NCI-H446 (cell line): ENCODE results near the gene SPPL2A.
"Not testable (repeated sequence)": the region's sequence is repeated elsewhere in the genome, so short reads cannot be mapped to it uniquely, and the experiment has no call there.

Experiments used
- DNase-seq, 2 experiments: peaks; one replicate each; lab custom pipeline; 2025; lab: John Stamatoyannopoulos, UW

SPPL2A gene

DNA sequence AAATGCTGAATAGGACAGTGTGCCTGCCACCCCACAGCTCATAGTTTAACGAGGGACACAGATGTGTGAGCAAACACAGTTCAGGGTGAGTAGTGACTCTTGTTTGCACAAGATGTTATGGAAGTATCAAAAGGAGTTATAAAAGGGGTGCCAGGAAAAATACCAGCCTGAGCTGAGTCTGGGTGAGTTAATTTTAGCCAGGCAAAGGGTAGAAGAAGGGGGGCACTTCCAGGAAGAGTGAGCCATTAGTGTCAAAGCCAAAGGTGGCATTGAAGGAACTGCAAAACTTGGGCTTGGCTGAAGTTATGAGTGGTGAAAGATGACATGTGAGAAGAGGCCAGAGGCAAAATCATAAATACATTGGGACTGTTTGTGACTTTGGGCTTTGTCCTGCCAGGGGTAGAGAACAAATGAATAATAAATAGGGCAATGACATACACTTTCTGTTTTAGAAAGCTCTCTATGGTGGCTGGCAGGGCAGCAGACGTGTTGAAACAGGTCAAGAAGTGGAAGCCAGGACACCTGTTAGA lies 1.9 kb upstream of the SPPL2A start:
- no peak for DNase-seq

DNA sequence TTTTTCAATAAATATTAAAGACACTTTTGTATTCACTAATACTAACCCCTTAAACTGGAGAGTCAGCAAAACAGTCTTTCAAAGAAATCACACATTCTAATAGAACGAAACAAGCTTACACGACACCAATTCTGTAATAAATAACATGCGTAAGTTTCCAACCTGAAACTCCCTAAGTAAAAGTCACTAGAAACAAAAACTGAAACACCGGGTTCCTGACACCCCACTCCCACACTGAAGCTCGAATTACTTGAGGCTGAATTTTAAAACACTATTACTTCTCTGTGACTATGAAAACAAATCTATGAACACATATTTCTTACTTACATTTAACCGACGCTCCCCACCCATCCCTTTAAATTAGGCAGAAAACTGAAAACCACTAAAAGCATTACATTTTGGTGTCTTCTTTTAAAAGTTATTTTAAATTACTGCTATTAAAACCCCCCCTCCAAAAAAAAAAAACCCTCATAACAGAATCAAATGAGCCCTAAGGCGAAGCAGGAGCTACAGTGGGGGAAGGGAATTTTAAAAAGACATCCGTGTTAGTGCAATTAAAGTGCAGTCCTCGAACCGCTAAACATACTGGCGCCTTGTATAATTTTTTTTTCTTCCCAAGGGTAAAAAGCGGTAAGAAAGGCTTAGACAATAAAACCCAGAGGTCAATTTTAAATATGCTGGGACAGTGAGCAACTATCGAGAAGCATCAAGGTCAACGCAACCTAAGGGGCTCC lies 878 bp downstream of the SPPL2A start:
- DNase-seq: peak in 1 of 2 experiments; percentile 25

DNA sequence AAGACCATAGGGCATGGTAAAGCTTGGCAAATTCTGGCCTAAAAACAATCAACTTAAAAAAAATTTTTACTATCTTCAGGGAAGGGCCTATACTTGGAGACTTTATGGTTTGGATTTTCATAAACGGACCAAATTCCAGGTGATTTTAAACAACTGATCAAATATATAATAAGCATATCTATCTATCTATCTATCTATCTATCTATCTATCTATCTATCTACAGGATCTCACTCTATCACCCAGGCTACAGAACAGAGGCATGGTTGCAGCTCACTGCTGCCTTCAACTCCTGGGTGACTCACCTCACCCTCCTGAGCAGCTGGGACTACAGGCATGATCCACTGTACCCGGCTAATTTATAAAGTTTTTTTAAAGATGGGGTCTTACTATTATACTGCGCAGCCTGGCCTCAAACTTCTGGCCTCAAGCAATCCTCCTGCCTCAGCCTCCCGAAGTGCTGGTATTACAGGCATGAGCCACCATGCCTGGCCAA lies 6.7 kb downstream of the SPPL2A start:
- no peak for DNase-seq

DNA sequence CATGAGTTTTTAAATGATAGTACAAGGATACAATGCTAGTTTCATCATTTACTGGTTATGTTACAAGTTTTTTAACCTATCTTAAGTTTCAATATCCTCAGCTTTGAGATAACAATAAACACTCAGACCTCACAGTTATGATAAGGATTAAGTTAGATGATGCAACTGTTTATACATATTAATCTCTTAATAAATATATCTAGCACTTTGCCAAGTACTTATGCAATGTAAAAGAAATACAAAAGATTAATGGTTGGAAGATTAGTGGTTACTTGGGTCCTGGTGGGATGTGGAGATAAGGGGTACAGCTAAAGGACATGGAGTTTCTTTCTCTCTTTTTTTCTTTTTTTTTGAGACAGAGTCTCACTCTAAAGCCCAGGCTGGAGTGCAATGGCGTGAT lies 12.0 kb downstream of the SPPL2A start:
- no peak for DNase-seq

DNA sequence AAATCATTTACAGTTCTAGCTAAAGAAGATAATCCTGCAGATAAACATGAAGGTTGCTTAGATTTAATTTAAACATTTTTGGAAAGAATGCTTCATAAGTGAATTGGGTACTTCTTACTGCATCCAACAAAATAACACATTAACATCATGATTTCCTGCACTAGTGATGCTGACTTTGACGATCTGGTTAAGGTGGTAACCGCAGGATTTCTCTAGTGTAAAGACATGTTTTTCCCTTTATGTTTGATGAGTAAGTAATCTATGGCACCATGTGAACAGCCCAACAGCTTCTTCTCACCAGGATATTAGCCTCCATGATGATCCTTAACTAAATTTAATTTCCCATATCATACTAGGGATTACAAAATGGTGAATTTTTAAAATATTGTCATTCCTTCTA lies 14.1 kb downstream of the SPPL2A start:
- DNase-seq: no peak

DNA sequence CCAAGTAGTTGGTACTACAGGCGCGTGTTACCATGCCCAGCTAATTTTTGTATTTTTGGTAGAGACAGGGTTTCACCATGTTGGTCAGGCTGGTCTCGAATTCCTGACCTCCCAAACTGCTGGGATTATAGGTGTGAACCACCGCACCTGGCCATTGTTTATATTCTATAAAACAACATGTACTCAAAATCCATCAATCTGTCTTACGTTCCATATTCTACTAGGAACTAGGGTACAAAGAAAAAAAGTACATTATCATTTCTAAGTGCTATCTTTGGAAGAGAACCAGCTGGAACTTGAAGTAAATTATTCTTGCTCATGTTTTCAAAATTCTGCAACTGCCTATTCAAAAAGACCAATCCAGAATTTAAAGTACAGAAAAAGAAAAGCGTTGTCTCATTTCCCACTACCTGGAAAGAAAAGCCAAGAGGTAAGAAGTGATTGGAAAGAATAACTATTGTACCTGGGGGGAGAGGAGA lies 15.2 kb downstream of the SPPL2A start:
- no peak for DNase-seq

DNA sequence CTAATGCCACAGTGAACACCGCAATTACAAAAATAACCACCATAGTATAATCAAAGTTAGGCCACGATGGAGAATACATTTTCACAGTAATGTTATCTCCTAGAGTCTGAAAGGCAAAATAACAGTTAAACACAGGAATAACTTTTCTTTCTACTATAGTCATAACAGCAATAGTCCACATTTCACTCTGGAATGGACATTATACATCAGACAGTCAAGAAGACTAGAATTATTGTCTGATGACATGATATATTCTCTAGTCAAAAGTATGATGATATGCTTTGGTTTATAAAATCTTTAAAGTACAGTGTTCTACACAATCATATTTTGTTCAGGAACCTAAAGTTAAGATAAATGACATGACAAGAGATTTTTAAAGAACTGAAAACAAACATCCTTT lies 18.0 kb downstream of the SPPL2A start:
- no peak for DNase-seq

DNA sequence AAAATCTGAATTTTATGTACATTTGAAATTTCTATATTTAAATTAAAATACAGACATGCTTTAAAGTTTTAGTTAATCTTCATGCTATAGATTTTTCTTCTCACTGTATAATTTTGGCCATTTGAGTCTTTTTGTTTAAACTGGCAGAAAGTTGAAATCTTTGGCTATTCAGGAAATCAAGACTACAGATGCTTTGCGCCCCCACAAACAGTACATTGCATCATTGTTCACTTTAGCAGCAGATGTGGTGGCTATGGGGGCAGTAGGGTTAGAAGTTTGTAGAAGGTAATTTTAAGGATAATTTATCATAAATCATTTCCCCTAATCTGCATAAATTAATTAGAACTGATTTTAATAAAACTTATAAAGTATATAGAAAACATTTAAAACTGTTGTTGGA lies 20.9 kb downstream of the SPPL2A start:
- DNase-seq: no peak

DNA sequence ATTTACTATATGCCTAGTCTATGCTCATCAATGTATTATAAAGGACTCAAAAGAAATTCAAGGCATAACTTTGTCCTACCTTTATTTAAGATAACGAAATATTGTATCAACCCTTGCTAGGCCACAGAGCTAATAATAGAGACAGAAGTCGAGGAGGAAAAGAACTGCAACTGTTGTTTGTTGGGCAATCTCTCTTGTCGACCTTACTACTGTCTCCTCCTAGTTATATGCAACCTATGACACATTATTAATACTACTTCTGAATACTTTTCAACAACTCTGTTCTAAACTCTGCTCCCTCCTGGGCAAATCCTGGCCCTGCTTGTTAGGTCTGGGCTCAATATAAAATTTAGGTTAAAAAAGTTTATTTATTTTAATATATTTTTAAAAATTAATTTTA lies 24.6 kb downstream of the SPPL2A start:
- DNase-seq: no peak

DNA sequence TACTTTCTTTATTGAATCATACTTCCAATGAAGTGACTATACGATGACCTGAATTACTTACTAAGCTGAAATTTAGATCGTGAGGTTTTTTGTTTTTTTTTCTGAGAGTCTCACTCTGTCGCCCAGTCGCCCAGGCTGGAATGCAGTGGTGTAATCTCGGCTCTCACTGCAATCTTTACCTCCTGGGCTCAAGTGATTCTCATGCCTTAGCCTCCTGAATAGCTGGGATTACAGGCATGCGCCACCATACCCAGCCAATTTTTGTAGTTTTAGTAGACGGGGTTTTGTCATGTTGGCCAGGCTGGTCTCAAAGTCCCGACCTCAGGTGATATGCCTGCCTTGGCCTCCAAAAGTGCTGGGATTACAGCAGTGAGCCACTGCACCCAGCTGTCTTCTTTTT lies 28.7 kb downstream of the SPPL2A start:
- no peak for DNase-seq

DNA sequence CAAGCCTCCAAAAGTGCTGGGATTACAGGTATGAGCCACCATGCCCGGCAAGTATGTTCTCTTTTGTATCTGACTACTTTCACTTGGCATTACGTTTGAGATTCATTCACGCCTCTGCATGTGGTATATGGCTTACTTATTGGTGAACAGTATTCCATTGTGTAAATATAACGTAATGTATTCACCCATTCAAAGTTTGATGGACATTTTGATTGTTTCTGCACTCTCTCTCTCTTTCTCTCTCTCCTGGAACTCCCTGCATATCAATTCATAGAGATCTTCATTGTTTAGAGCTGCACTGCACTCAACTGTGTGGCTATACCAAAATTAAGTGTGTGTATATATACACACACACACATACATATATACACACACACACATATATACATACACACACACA lies 30.4 kb downstream of the SPPL2A start:
- DNase-seq: no peak

DNA sequence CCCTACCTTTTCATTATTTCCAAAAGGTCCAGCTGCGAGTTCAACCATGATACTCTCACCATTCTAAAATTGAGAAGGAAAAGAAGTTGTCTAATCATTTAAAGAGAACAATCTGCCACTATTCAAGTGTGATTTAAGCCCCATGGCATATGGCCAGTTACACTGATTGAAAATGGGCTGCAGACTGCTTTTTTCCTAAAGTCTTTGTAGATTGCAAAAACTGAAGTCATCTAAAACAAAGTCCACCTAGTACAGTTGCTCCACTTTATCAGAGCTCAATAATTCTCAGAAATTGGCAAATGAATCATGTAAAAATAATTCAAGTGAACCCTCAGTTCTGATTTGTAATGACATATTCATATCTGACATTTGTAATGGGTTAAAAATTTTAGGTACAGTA lies 39.2 kb downstream of the SPPL2A start:
- DNase-seq: no peak

DNA sequence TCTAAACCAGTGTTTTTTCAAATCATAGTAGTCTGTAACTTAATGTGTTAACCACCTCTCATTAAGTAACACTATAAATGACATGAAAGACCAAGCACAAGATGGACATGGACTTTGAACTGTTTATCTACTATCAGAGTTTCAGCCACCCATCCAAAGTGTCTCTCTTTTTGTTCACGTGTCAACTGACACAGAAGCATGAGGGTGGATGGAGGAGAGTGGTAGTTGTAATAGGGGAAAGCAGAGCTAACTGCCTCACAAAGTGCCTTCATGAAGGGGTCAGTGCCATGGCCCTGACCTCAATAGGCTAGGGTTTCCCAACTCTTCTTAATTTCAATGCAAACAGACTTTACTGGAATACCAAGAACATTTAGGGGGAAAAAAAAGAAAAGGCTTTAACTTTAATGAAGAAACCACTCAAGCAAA lies 46.8 kb downstream of the SPPL2A start:
- DNase-seq: no peak

DNA sequence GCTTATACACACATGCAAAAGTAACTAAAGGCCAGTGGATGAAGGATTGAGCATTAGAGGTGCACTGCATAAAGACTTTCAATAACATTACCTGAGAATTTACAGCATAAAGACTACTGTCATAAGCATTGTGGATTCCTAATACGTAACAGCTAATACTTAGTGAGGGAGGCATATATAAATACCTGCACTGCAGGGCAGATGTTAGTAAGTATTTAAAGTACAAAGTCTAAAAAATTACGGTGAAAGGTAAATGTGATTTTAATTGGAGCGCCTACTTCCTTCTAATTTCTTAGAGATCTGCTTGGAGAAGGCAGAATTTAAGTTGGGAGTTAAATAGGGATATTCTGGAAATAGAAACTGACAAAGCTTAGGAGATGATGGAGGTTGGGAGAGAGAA lies 53.5 kb downstream of the SPPL2A start:
- no peak for DNase-seq

DNA sequence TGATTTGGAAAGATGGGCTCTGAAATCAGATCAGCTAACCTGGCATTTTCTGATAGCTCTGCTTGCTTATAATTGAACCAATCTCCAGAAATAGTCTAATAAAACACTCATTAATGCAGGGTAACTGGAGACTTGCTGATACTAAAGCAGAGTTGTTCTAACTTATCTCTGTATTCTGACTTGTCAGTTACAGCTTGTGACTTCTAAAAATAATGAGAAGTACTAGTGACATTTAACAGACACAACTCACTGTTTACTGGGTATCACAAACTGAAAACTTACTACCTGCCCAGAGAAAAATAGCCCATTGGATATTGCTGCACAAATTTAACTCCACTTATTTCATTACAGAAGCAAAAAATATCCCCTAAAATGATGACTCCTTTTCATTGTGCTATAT lies 54.9 kb downstream of the SPPL2A start:
- no peak for DNase-seq

DNA sequence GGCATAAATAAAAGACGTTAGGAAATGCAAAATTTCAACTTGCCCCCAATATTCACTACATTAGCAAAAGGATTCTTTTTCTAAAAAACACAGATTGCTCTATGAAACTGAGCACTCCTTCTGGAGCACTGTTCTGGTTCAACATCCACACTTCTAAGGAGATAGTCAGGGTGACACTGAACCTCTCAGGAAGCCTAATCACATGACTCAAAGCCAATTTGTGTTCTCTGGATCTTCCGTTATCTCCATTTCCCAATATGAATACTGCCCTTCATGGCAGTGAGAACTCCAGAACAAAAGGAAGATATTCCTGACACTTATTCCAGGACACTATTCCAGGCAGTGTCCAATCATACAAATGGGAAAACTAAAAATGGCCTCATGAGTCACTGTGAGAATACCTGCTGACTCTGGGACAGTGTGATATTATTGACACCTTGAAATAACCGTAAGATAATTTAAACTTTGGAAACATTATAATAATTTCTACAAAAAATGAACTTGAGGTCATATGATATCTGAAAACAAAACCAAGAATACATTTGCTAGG lies 57.6 kb downstream of the SPPL2A start:
- DNase-seq: no peak

DNA sequence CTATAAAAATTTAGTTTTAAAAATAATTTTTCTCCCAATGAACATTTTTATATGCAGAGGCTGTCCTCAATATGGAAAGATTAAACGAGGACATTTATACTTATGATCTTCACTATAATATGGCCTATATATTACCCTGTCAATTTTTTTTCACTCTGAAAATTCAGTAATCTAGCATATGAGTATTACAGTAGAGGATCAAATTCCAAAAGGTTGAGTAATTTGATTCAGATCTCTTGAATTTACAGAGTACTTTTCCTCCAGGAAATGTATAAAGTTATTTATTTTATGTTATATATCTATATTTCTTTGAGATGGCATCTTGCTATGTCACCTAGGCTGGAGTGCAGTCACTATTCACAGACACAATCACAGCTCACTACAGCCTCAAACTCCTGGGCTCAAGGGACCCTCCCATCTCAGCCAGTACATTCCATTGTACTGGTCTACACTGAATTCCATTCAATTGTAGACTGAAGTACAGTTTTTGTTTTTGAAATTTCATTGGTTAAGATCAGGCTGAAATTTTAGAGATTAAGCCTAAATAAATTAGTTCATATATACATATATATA lies 62.7 kb downstream of the SPPL2A start:
- DNase-seq: no peak

DNA sequence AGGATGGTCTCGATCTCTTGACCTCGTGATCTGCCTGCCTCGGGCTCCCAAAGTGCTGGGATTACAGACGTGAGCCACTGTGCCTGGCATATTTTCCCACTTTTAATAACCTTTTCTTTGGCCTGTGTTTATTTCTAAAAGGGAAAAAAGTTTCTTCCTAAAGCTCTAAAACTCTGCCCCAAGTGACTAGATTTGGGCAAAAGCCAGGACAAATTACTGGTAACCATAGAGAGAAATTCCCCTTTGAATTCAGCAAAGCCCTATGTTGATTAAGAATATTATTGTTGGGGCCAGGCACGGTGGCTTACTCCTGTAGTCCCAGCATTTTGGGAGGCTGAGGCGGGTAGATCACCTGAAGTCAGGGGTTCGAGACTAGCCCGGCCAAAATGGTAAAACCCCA lies 67.4 kb downstream of the SPPL2A start:
- DNase-seq: no peak

DNA sequence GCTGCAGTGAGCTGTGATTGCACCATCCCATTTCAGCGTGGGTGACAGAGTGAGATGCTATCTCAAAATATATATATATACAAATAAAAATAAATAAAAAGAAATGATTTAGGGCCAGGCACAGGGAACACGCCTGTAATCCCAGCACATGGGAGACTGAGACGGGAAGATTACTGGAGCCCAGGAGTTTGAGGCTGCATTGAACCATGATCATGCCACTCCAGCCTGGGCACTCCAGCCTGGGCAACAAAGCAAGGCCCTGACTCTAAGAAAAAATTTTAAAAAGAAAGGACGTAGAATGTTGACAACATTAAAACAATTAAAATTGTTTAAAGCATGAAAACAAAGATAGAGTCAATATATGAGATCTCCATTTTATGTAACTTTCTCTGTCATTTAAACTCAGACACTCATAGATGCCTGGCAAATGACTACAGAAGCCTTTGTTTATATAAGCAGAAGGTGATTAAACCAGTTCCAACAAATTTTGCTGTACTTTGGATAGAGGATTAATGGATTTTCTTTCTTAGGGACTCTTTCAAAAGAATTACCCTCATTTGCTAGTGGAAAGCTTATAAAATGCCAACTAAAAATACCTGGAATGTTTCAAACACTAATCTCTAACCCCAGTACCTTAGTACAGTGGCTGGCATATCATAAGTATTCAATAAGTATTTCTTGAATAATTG lies 68.3 kb downstream of the SPPL2A start:
- no peak for DNase-seq

DNA sequence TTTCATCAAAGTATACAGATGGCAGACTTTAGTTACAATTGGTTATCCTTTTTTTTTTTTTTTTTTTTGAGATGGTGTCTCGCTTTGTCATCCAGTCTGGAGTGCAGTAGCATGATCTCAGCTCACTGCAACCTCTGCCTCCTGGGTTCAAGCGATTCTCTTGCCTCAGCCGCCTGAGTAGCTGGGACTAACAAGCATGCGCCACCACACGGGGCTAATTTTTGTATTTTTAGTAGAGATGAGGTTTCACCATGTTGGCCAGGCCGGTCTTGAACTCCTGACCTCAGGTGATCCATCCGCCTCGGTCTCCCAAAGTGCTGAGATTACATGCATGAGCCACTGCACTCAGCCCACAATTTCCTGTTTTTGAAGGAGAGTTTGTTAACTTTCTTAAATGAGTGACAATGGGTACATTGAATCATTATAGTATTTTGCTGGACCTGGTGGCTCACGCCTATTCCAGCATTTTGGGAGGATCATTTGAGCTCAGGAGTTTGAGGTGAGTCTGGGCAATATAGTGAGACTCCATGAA lies 70.8 kb downstream of the SPPL2A start:
- not testable (repeated sequence) for DNase-seq

DNA sequence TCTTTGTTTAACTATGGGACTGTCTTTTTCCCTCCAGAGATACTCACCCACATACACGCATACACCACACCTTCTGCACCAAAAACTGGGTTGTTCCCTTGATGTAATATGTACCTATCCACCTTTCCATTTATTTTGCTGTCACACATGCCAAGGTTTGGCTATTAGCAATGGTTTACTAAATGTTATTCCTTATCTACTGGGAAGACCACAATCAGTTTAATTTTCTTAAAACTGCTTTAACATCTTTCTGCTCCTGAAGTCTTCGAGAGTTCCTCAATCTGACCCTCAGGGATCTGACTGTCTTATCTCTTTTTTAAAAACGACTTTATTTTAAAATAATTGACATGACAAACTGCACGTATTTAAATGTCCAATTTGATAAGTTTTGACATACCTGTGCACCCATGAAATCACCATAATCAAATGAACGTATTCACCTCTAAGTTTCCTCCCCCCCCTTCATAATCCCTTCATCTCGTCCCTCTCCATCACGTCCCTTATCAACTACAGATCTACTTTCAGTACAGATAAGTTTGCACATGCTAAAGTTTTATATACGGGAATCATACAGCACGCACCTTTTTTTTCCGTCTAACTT lies 78.1 kb downstream of the SPPL2A start:
- DNase-seq: no peak
